NB4 (cell line): ENCODE results near the gene SEMA6A.

Source experiments
- MYC ChIP-seq: IDR thresholded peaks from 2 replicates; pipeline ENCODE4 v1.6.1; 2011; ENCODE audit warnings: low read depth, low read length
- POLR2A ChIP-seq: IDR thresholded peaks from 2 replicates; pipeline ENCODE4 v1.6.1; 2011; ENCODE audit warnings: mild to moderate bottlenecking; ENCODE audit not compliant: insufficient read length; ENCODE audit errors: extremely low read depth
- TF ChIP-seq, protein P1 (sequence below): IDR thresholded peaks from one replicate; pipeline ENCODE4 v1.5.1; 2012; ENCODE audit warnings: low read depth, low read length
- TF ChIP-seq, protein P2 (sequence below): IDR thresholded peaks from 2 replicates; pipeline ENCODE4 v1.6.1; 2011; ENCODE audit warnings: low read depth, low read length

DNA sequence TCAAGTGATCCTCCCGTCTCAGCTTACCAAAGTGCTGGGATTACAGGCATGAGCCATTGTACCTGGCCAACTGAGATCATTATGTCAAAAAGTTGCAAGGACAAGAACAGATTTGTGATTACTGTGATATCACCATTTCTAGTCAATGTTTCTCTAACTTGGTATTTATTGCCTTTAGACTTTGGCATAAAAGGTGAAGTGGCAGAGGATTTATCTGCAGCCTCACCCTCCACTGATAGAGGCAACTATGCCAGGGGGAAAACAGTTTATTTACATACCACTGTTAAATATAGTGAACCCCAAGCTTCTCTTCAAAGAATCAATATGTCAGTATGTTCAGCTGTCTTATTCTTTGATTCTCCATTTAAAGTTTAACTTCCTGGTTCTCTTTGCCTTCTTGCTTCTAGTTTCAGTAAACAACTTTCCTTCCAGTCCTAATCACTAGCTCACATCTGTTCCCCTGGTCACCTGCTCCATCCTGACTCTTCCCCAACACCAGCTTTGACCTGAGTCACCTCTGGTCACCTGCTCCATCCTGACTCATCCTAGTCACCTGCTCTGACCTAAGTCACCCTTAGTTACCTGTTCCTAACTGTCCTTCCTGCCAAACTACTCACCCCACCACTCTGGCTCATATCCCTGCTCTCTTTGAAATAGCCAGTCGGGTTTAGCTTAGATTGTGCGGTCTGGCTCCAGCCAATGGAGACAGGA, 29.9 kb downstream of the SEMA6A start:
- TF ChIP-seq POLR2A: no peak
- TF ChIP-seq, protein P1, sequence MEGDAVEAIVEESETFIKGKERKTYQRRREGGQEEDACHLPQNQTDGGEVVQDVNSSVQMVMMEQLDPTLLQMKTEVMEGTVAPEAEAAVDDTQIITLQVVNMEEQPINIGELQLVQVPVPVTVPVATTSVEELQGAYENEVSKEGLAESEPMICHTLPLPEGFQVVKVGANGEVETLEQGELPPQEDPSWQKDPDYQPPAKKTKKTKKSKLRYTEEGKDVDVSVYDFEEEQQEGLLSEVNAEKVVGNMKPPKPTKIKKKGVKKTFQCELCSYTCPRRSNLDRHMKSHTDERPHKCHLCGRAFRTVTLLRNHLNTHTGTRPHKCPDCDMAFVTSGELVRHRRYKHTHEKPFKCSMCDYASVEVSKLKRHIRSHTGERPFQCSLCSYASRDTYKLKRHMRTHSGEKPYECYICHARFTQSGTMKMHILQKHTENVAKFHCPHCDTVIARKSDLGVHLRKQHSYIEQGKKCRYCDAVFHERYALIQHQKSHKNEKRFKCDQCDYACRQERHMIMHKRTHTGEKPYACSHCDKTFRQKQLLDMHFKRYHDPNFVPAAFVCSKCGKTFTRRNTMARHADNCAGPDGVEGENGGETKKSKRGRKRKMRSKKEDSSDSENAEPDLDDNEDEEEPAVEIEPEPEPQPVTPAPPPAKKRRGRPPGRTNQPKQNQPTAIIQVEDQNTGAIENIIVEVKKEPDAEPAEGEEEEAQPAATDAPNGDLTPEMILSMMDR: no peak
- TF ChIP-seq, protein P2, sequence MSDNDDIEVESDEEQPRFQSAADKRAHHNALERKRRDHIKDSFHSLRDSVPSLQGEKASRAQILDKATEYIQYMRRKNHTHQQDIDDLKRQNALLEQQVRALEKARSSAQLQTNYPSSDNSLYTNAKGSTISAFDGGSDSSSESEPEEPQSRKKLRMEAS: no peak
- no peak for TF ChIP-seq MYC
